Measurements from ENCODE around the gene STARD6. TPM values are rescaled to one million over a fixed set of nuclear protein-coding genes. Genes with fewer than 3 reads are reported as not detected.
"Not testable (repeated sequence)": the region's sequence is repeated elsewhere in the genome, so short reads cannot be mapped to it uniquely, and the experiment has no call there.

STARD6 gene
- polyA plus RNA-seq (ENCODE audit: insufficient read length), result not detected

GRCh38 chr18:54357660-54358494, at the start of gene STARD6, which contains the start of gene C18orf54:
TSS of gene STARD6 (minus strand) at chr18:54357858. CDS start at chr18:54354573, 3,285 bp downstream.
TSS of gene C18orf54 (plus strand) at chr18:54357906. CDS start at chr18:54360573, 2,667 bp downstream.
- peak; percentile 78 for DNase-seq (ENCODE audit: low read depth)

GRCh38 chr18:54405290-54405689, 47.6 kb upstream of the STARD6 start:
- DNase-seq (ENCODE audit: low read depth), result no peak

- DNase-seq (ENCODE audit: low read depth), result no peak
Observed at GRCh38 chr18:54396760-54397159, 39.1 kb upstream of the STARD6 start.

- DNase-seq (ENCODE audit: low read depth), result no peak
Observed at GRCh38 chr18:54393648-54394294, 36.1 kb upstream of the STARD6 start.

GRCh38 chr18:54392543-54393023, 34.9 kb upstream of the STARD6 start:
- peak; percentile 22 for DNase-seq (ENCODE audit: low read depth)

- DNase-seq (ENCODE audit: low read depth), result no peak
Observed at GRCh38 chr18:54390838-54391237, 33.2 kb upstream of the STARD6 start.

- no peak for DNase-seq (ENCODE audit: low read depth)
Observed at GRCh38 chr18:54389143-54389505, 31.5 kb upstream of the STARD6 start.

GRCh38 chr18:54388203-54389142, 30.8 kb upstream of the STARD6 start:
- no peak for DNase-seq (ENCODE audit: low read depth)

- no peak for DNase-seq (ENCODE audit: low read depth)
Observed at GRCh38 chr18:54387631-54388030, 30.0 kb upstream of the STARD6 start.

GRCh38 chr18:54386800-54387495, 29.3 kb upstream of the STARD6 start:
- not testable (repeated sequence) for DNase-seq (ENCODE audit: low read depth)

GRCh38 chr18:54386043-54386442, 28.4 kb upstream of the STARD6 start:
- DNase-seq (ENCODE audit: low read depth), result no peak

GRCh38 chr18:54382733-54383252, 25.1 kb upstream of the STARD6 start:
- DNase-seq (ENCODE audit: low read depth), result no peak

- no peak for DNase-seq (ENCODE audit: low read depth)
Observed at GRCh38 chr18:54382076-54382475, 24.4 kb upstream of the STARD6 start.

- DNase-seq (ENCODE audit: low read depth), result no peak
Observed at GRCh38 chr18:54381640-54382039, 24.0 kb upstream of the STARD6 start.

GRCh38 chr18:54378057-54378456, 20.4 kb upstream of the STARD6 start:
- DNase-seq (ENCODE audit: low read depth), result no peak

GRCh38 chr18:54360406-54360805, 2.7 kb upstream of the STARD6 start:
- DNase-seq (ENCODE audit: low read depth), result no peak

- no peak for DNase-seq (ENCODE audit: low read depth)
Observed at GRCh38 chr18:54359233-54359632, 1.6 kb upstream of the STARD6 start.

GRCh38 chr18:54358495-54359040, 910 bp upstream of the STARD6 start:
- peak; percentile 1 for DNase-seq (ENCODE audit: low read depth)

- peak; percentile 4 for DNase-seq (ENCODE audit: low read depth)
Observed at GRCh38 chr18:54357082-54357659, 487 bp downstream of the STARD6 start.

- DNase-seq (ENCODE audit: low read depth), result no peak
Observed at GRCh38 chr18:54351186-54351585, 6.5 kb downstream of the STARD6 start.
